ENCODE data around the gene ISX.

The ISX gene

GRCh38 chr22:35065796-35066218, at the start of gene ISX:
TSS of gene ISX (plus strand) at chr22:35066158. CDS start at chr22:35067088, 930 bp downstream.
- FAIRE-seq (no peak), DNase-seq (ENCODE audit: insufficient read length, low spot score) (no peak)
- no peak for TF ChIP-seq CTCF (IDR thresholded peaks at IDR 0.05; ENCODE audit: insufficient read depth, missing control alignments)

- FAIRE-seq: no peak
- no peak for DNase-seq (ENCODE audit: insufficient read length, low spot score)
- no peak for TF ChIP-seq CTCF (IDR thresholded peaks at IDR 0.05; ENCODE audit: insufficient read depth, missing control alignments)
Observed at GRCh38 chr22:35016909-35017308, 49.0 kb upstream of the ISX start.

GRCh38 chr22:35018995-35019394, 47.0 kb upstream of the ISX start:
- DNase-seq (ENCODE audit: insufficient read length, low spot score): no peak
- TF ChIP-seq CTCF (IDR thresholded peaks at IDR 0.05; ENCODE audit: insufficient read depth, missing control alignments): no peak
- no peak for FAIRE-seq

- TF ChIP-seq CTCF (IDR thresholded peaks at IDR 0.05; ENCODE audit: insufficient read depth, missing control alignments): no peak
- FAIRE-seq (no peak), DNase-seq (ENCODE audit: insufficient read length, low spot score) (no peak)
Observed at GRCh38 chr22:35020517-35020916, 45.4 kb upstream of the ISX start.

GRCh38 chr22:35021161-35021560, 44.8 kb upstream of the ISX start:
- TF ChIP-seq CTCF (IDR thresholded peaks at IDR 0.05; ENCODE audit: insufficient read depth, missing control alignments): no peak
- FAIRE-seq: no peak
- DNase-seq (ENCODE audit: insufficient read length, low spot score): no peak

- no peak for TF ChIP-seq CTCF (IDR thresholded peaks at IDR 0.05; ENCODE audit: insufficient read depth, missing control alignments)
- DNase-seq (ENCODE audit: insufficient read length, low spot score): no peak
- no peak for FAIRE-seq
Observed at GRCh38 chr22:35022291-35022690, 43.7 kb upstream of the ISX start.

- TF ChIP-seq CTCF (IDR thresholded peaks at IDR 0.05; ENCODE audit: insufficient read depth, missing control alignments): peak; percentile 83
- DNase-seq (ENCODE audit: insufficient read length, low spot score) (peak; percentile 45), FAIRE-seq (no peak)
Observed at GRCh38 chr22:35023692-35024363, 42.1 kb upstream of the ISX start.

All from D721Med (cell line).